ENCODE measurements around the gene ARHGEF16.

The ARHGEF16 gene

GRCh38 chr1:3457910-3458883 is 3.7 kb downstream of the ARHGEF16 start:
- no peak for DNase-seq

- DNase-seq = no peak
Measured at GRCh38 chr1:3459051-3459908, 4.8 kb downstream of the ARHGEF16 start.

GRCh38 chr1:3459940-3460671 is 5.6 kb downstream of the ARHGEF16 start:
- DNase-seq = no peak

- no peak for DNase-seq
Measured at GRCh38 chr1:3460672-3461131, 6.2 kb downstream of the ARHGEF16 start.

- no peak for DNase-seq
Measured at GRCh38 chr1:3461238-3461933, 6.9 kb downstream of the ARHGEF16 start.

GRCh38 chr1:3461934-3462275 is 7.4 kb downstream of the ARHGEF16 start:
- no peak for DNase-seq

- DNase-seq = no peak
Measured at GRCh38 chr1:3462356-3463012, 8.0 kb downstream of the ARHGEF16 start.

- DNase-seq = no peak
Measured at GRCh38 chr1:3463013-3463385, 8.5 kb downstream of the ARHGEF16 start.

- no peak for DNase-seq
Measured at GRCh38 chr1:3463408-3463863, 9.0 kb downstream of the ARHGEF16 start.

GRCh38 chr1:3463891-3464648 is 9.6 kb downstream of the ARHGEF16 start:
- no peak for DNase-seq

- DNase-seq = no peak
Measured at GRCh38 chr1:3464649-3465025, 10.2 kb downstream of the ARHGEF16 start.

GRCh38 chr1:3465091-3465934 is 10.8 kb downstream of the ARHGEF16 start:
- no peak for DNase-seq

- no peak for DNase-seq
Measured at GRCh38 chr1:3465935-3466321, 11.5 kb downstream of the ARHGEF16 start.

GRCh38 chr1:3466366-3467075 is 12.1 kb downstream of the ARHGEF16 start:
- DNase-seq = no peak

- DNase-seq = no peak
Measured at GRCh38 chr1:3467096-3468036, 12.9 kb downstream of the ARHGEF16 start.

- DNase-seq = no peak
Measured at GRCh38 chr1:3468236-3469103, 14.0 kb downstream of the ARHGEF16 start.

Measured in activated CD4-positive, alpha-beta T cell treated with anti-CD3 and anti-CD28 coated beads for 1 hour (primary cell).